GM12864 (cell line): ENCODE measurements around the gene B3GAT1.
A peak's percentile ranks its signal among the peaks of the same experiment; 100 is the strongest.

Experiments
- DNase-seq: peaks from one replicate; pipeline ENCODE4 v3.0.0-alpha.2; 2011; ENCODE audit warnings: low read depth
- H3K4me3 ChIP-seq: 2 replicates; pipeline ENCODE4 v1.5.1; 2011; ENCODE audit warnings: mild to moderate bottlenecking, low read depth, low read length, control low read depth
- TF ChIP-seq, protein P1 (sequence below): IDR thresholded peaks from 2 replicates; pipeline ENCODE4 v1.5.1; 2011; ENCODE audit warnings: low read depth, mild to moderate bottlenecking, moderate library complexity, low read length, control low read depth, inconsistent platforms; ENCODE audit errors: missing control alignments

Gene B3GAT1

DNA sequence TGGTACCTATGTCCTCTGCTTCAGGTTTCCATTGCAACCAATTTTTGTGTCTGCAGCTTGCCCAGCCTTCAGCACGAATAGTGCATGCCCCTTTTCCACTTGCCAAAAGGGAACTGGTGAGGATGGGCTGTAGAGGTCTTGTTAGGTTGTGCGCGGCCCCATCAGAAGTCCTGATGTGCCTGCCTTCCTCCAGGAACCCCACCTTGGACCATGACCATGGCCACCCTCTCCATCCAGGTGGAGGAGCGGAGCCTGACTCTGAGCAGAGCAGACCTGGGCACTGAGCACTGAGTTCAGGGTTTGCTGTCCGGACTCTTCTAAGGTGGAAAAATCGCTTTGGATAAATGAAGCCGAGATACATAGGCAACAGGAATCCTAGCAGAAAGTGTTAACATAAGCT lies 73.4 kb downstream of the B3GAT1 start:
- H3K4me3 ChIP-seq = no peak overlapping the region
- TF ChIP-seq, protein P1, sequence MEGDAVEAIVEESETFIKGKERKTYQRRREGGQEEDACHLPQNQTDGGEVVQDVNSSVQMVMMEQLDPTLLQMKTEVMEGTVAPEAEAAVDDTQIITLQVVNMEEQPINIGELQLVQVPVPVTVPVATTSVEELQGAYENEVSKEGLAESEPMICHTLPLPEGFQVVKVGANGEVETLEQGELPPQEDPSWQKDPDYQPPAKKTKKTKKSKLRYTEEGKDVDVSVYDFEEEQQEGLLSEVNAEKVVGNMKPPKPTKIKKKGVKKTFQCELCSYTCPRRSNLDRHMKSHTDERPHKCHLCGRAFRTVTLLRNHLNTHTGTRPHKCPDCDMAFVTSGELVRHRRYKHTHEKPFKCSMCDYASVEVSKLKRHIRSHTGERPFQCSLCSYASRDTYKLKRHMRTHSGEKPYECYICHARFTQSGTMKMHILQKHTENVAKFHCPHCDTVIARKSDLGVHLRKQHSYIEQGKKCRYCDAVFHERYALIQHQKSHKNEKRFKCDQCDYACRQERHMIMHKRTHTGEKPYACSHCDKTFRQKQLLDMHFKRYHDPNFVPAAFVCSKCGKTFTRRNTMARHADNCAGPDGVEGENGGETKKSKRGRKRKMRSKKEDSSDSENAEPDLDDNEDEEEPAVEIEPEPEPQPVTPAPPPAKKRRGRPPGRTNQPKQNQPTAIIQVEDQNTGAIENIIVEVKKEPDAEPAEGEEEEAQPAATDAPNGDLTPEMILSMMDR = no peak
- no peak for DNase-seq

DNA sequence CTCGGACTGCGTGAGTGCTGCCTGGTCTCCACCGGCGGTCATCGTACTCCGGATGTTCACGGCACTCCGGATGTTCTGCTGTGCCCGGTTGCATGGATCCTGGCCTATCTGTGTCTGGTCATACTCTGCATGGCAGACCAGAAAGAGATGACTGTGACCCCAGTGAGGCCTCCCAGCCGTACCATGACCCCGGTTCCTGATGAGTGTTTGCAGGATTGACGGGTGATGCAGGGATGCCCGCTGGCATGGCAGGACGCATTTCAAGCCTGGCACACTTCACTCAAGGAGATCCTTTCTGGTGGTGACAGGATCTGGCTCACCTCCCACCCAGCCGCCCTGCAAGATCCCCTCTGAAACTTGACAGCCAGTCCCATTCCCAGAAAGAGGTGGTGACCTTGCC lies 74.0 kb downstream of the B3GAT1 start:
- no peak overlapping the region for H3K4me3 ChIP-seq
- TF ChIP-seq, protein P1 = no peak
- no peak for DNase-seq

DNA sequence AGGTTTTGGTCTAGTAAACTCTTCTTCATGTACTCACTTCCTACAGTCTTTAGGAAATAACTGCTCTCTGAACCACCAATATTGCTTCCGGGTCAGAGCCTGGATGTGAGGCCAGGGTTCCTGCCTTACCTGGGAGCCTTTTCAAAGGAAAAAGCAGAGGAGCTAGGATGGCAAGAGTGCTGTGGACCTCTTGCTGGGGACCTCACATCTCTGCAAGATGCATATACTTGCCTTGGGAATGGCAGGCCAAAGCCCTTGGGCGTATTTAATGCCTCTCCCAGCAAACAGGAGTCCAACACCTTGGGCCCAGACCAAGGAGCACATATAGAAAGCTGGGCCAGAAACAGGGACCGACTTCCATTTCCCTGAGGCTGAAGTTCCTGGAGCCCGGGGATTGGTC lies 75.0 kb downstream of the B3GAT1 start:
- TF ChIP-seq, protein P1 = no peak
- DNase-seq = no peak
- no peak overlapping the region for H3K4me3 ChIP-seq

DNA sequence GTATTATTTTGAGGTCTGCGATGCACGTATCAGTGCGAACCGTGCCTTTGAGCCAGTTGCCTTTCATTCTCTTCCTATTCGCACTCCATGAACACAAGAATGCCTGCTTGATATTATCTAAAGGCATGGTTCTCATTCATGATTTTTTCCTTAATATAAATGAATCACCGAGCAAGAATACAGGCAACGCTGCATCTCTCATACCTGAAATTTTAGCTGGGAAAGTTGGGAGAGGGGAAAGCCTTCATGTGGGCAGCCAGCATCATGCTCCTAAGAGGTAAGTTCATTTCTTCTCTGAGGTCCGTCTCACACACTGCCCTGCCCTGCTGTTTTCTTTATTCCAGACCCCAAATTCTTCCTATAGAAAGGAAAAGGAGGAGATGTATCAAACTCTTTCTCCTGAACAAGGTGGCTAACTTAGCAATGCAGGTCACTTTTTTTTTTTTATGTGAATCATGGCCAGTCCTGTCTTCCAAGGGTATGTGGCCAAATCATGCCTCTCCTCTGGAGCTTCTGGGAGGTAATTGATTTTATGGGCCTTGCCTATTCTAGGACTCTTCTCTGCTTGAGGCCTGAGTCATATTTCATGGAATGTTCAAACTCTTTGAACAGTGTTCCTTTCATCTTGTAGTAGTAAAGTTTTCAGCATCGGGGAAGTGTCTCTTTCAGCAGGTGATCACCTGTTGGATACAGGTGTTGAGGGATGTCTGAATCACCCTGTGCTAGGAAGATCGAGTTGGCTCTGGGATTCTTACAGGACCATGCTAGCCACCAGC lies 77.1 kb downstream of the B3GAT1 start:
- H3K4me3 ChIP-seq = no peak overlapping the region
- no peak for DNase-seq
- TF ChIP-seq, protein P1 = no peak

DNA sequence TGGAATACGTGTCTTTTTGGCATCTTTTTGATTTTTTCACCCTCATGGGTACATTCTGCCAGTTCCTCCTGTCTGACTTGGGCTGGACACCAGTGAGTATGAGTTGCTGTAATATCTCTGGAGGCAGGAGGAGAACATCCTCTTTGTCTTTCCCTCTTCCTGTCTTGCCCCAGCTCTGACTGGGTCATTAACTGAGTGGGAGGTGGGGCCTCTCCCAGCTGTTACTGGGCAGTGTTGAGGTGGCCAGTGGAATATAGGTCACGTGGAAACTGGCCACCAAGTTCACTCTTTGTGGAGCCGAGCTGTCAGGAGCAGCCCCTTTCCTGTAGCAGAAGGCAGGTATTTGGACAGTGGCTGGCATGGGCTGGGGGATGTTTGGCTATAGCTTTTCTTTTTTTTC lies 78.1 kb downstream of the B3GAT1 start:
- H3K4me3 ChIP-seq = no peak overlapping the region
- no peak for DNase-seq
- TF ChIP-seq, protein P1 = no peak

DNA sequence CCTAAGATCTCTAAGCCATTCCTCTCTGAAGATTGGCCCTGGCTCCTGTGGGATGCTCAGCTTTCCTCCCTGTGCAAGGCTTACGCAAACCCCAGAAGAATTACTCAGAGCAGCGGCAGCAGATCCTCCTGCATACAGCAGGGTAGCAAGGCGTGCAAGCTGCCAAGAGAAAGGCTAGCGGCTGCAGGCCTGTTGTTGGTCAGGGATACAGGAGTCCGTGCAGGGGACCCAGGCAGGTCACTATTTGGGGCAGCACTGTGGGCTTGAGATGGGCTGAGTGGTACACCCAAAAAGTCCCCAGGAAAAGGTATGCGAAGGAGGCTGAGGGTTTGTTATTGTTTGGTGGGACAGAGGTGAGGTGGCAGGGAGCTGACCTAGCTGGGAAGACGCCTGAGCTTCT lies 78.7 kb downstream of the B3GAT1 start:
- DNase-seq = no peak
- TF ChIP-seq, protein P1 = no peak
- no peak overlapping the region for H3K4me3 ChIP-seq

DNA sequence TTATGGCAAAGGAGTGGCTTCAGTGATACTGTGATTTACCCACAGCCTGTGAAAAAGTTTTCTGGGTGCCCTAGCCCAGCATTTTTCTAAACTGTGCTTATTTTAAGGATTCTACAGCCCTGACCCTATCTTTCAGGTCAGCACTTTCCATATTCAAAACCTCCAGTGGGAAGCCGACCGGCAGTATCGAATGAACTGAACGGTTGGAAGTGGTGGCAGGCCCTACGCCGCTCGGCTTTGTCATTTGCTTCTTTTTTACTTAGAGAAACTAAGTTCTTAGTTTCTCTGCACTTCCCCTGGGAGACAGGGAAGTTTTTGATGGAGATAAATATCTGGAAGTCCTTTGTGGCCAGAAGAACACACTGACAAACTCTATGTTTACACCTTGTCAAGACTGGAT lies 79.3 kb downstream of the B3GAT1 start:
- peak overlapping the region; percentile 68 for H3K4me3 ChIP-seq
- no peak for DNase-seq
- TF ChIP-seq, protein P1 = no peak
